Caco-2 (cell line): ENCODE data around the gene PRSS38. TPM values are rescaled to one million over a fixed set of nuclear protein-coding genes. Genes with fewer than 3 reads are reported as not detected.

Source experiments
- BruUV-seq: library from RNA; stranded (reverse); fragments of 400-500 nt; replicated peaks from 2 replicates; lab custom pipeline; 2021; lab: Mats Ljungman, UMichigan
- CTCF ChIA-PET: fragments of 300-600 bp; sonication (Branson Sonifier 250); formaldehyde crosslinking; loops from one replicate; lab custom pipeline; 2022; ENCODE audit warnings: antibody characterized with exemption; lab: Charles Lee
- POLR2A ChIA-PET: fragments of 300-600 bp; sonication (Branson Sonifier 250); formaldehyde crosslinking; loops from one replicate; lab custom pipeline; 2022; ENCODE audit warnings: antibody characterized with exemption; lab: Charles Lee
- DNase-seq, 2 experiments: peaks; one replicate each; pipeline versions ENCODE4 v3.0.0 to v3.0.0-alpha.2; 2020 to 2022
- H3K27me3 ChIP-seq: replicated peaks from 2 replicates; pipeline ENCODE4 v1.6.0; 2011; ENCODE audit warnings: low read length; ENCODE audit not compliant: control insufficient read depth, insufficient read depth
- H3K36me3 ChIP-seq: 2 replicates; pipeline ENCODE4 v1.5.1; 2011; ENCODE audit warnings: low read length; ENCODE audit not compliant: control insufficient read depth, insufficient read depth
- H3K4me1 ChIP-seq: fragments of 250-450 bp; sonication (Bioruptor Pico); 2 replicates; pipeline ENCODE4 v1.5.1; 2020; ENCODE audit warnings: mild to moderate bottlenecking
- H3K4me3 ChIP-seq: 2 replicates; pipeline ENCODE4 v1.5.1; 2011; ENCODE audit warnings: low read depth, mild to moderate bottlenecking, control low read depth, low read length
- H3K9me3 ChIP-seq: fragments of 250-450 bp; sonication (Bioruptor Pico); 2 replicates; pipeline ENCODE4 v1.5.1; 2020; ENCODE audit warnings: mild to moderate bottlenecking, moderate library complexity
- H3K27ac Mint-ChIP-seq: one replicate; pipeline ENCODE4 v1.8.0; 2022; ENCODE audit warnings: mixed read lengths; ENCODE audit not compliant: unreplicated experiment
- H3K27me3 Mint-ChIP-seq: one replicate; pipeline ENCODE4 v1.8.0; 2022; ENCODE audit warnings: mixed read lengths; ENCODE audit not compliant: insufficient read depth, unreplicated experiment
- H3K36me3 Mint-ChIP-seq: one replicate; pipeline ENCODE4 v1.8.0; 2022; ENCODE audit warnings: mild to moderate bottlenecking, mixed read lengths; ENCODE audit not compliant: insufficient read depth, unreplicated experiment
- H3K4me1 Mint-ChIP-seq: one replicate; pipeline ENCODE4 v1.8.0; 2022; ENCODE audit warnings: low read depth, mixed read lengths; ENCODE audit not compliant: unreplicated experiment
- H3K4me3 Mint-ChIP-seq: one replicate; pipeline ENCODE4 v1.8.0; 2022; ENCODE audit warnings: mild to moderate bottlenecking, moderate library complexity, mixed read lengths; ENCODE audit not compliant: unreplicated experiment
- H3K9me3 Mint-ChIP-seq: one replicate; pipeline ENCODE4 v1.8.0; 2022; ENCODE audit warnings: mixed read lengths; ENCODE audit not compliant: unreplicated experiment
- CTCF ChIP-seq, 2 experiments: fragments of 200-600 bp in 1 of 2; IDR thresholded peaks; 1 replicate in 1 of 2; 2 replicates in 1 of 2; pipeline versions ENCODE4 v1.5.1 to v1.8.0; 2011 to 2022; ENCODE audit warnings: antibody characterized with exemption in 1 of 2, control low read depth in 1 of 2, inconsistent platforms in 1 of 2, low read depth in 1 of 2, low read length in 1 of 2, mild to moderate bottlenecking in 1 of 2, moderate library complexity in 1 of 2; ENCODE audit not compliant: insufficient read depth in 1 of 2, severe bottlenecking in 1 of 2, unreplicated experiment in 1 of 2
- intact Hi-C: fragments of 100-400 bp; cut with micrococcal nuclease; formaldehyde crosslinking; loops from one replicate; pipeline ENCODE4 v1.10.0; 2022; ENCODE audit not compliant: unreplicated experiment
- total RNA-seq: library from RNA; stranded (reverse); gene quantifications from 2 replicates; pipeline ENCODE4 v1.2.3, GENCODE V29; 2022

PRSS38 gene
- total RNA-seq, 1 experiment from 2014 or later, result not detected

GRCh38 chr1:227793948-227794816 is 21.3 kb upstream of the PRSS38 start:
- no peaks in the 10 kb centered on the region for H3K9me3 ChIP-seq
- no peak for TF ChIP-seq CTCF (IDR thresholded peaks at IDR 0.05; ENCODE audit: insufficient read depth in 1 of 2, low read depth in 1 of 2, low read length in 1 of 2, severe bottlenecking in 1 of 2, unreplicated experiment in 1 of 2)
- intact Hi-C loops, result no loop called here
- 0 out of 2 replicates have a peak, but pooled peaks cover 3% of the 10 kb centered on the region for H3K4me1 ChIP-seq
- CTCF ChIA-PET, result interaction anchor here (0.6 kb wide), 1 partner anchor 1801 kb away, joined by 3 read pairs; no protein-coding TSS in a partner anchor
- H3K36me3 ChIP-seq, result no peaks in the 10 kb centered on the region
- POLR2A ChIA-PET, result no interaction called here
- Mint-ChIP-seq H3K4me1 (no peaks in the 10 kb centered on the region), H3K27ac (no peak overlapping the region), H3K4me3 (no peak overlapping the region), H3K27me3 (peaks cover 3% of the 10 kb centered on the region), H3K9me3 (no peaks in the 10 kb centered on the region), H3K36me3 (no peaks in the 10 kb centered on the region)
- no peak overlapping the region for H3K4me3 ChIP-seq
- no peak for DNase-seq
- no peaks in the 10 kb centered on the region for H3K27me3 ChIP-seq
- BruUV-seq, result no TSS peak

DNA sequence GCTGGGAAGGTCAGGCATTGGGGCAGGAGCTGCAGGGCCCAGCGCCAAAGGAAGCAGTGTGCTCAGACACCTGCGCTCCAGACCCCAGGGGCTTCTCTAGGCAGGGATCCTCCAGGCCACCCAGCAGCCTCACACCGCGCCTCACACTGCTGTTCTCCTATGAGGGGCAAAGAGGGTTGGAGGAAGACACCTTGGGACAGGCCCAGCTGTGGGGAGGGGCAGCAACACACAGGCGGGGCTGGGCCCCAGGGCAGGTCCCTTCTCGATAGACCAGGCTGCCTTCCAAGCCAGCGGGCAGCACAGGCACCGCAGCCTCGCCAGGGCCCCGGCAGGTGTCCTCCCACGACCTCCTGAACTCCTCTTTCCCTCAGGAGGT is 20.7 kb upstream of the PRSS38 start:
- no peak for DNase-seq
- Mint-ChIP-seq H3K4me3 (no peak overlapping the region), H3K4me1 (no peaks in the 10 kb centered on the region), H3K27ac (no peak overlapping the region), H3K27me3 (peaks cover under 1% of the 10 kb centered on the region), H3K9me3 (no peaks in the 10 kb centered on the region), H3K36me3 (no peaks in the 10 kb centered on the region)
- no peak overlapping the region for H3K4me3 ChIP-seq
- H3K27me3 ChIP-seq, result no peaks in the 10 kb centered on the region
- H3K4me1 ChIP-seq, result no peaks in the 10 kb centered on the region
- no peaks in the 10 kb centered on the region for H3K36me3 ChIP-seq
- CTCF ChIA-PET, result interaction anchor here (0.6 to 0.7 kb wide), 2 partner anchors 109 to 288 kb away, joined by 4 to 7 read pairs; partner anchors contain the start of gene ARF1
- intact Hi-C loops, result no loop called here
- H3K9me3 ChIP-seq, result no peaks in the 10 kb centered on the region
- BruUV-seq, result no TSS peak
- POLR2A ChIA-PET, result no interaction called here
- no peak for TF ChIP-seq CTCF (IDR thresholded peaks at IDR 0.05; ENCODE audit: insufficient read depth in 1 of 2, low read depth in 1 of 2, low read length in 1 of 2, severe bottlenecking in 1 of 2, unreplicated experiment in 1 of 2)

DNA sequence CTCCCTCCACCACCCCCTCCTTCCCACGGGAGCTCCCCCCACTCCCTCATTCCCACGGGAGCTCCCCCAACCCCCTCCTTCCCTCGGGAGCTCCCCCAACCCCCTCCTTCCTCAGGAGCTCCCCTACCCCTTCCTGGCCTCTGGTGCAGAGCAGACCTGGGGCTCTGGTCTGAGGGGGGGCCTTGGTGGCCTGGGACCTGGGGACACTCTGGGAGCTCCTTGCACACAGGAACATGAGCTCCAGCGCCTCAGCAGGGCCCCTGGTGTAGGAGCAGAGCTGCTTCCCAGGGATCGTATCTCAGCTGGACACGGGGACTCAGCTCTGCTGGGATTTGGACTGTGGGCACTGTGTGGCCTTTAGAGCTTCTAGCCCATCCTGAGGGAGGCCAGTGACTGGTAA is 19.7 kb upstream of the PRSS38 start:
- Histone ChIP-seq H3K27me3 (no peaks in the 10 kb centered on the region), H3K36me3 (no peaks in the 10 kb centered on the region), H3K4me3 (no peak overlapping the region), H3K4me1 (no peaks in the 10 kb centered on the region), H3K9me3 (no peaks in the 10 kb centered on the region)
- Mint-ChIP-seq H3K9me3 (no peaks in the 10 kb centered on the region), H3K4me3 (no peak overlapping the region), H3K27me3 (peaks cover 2% of the 10 kb centered on the region), H3K27ac (no peak overlapping the region), H3K36me3 (no peaks in the 10 kb centered on the region), H3K4me1 (no peaks in the 10 kb centered on the region)
- intact Hi-C loops, result no loop called here
- DNase-seq, result no peak
- POLR2A ChIA-PET, result no interaction called here
- TF ChIP-seq CTCF (IDR thresholded peaks at IDR 0.05; ENCODE audit: insufficient read depth in 1 of 2, low read depth in 1 of 2, low read length in 1 of 2, severe bottlenecking in 1 of 2, unreplicated experiment in 1 of 2), result no peak
- BruUV-seq, result no TSS peak
- CTCF ChIA-PET, result interaction anchor here (0.7 kb wide), 1 partner anchor 253 kb away, joined by 4 read pairs; no protein-coding TSS in a partner anchor
